H9 (cell line): ENCODE data around the gene PGBD5. TPM values are rescaled to one million over a fixed set of nuclear protein-coding genes. Genes with fewer than 3 reads are reported as not detected.

Experiments
- DNase-seq: peaks from one replicate; pipeline ENCODE4 v3.0.0-alpha.2; 2017
- H2AFZ ChIP-seq: one replicate; pipeline ENCODE4 v1.6.1; 2013; ENCODE audit warnings: mild to moderate bottlenecking, low read length, control low read depth, moderate library complexity
- H2AK5ac ChIP-seq: 2 replicates; pipeline ENCODE4 v1.6.1; 2013; ENCODE audit warnings: low read length, control low read depth, mixed read lengths; ENCODE audit not compliant: insufficient read length
- H2BK120ac ChIP-seq: one replicate; pipeline ENCODE4 v1.6.1; 2013; ENCODE audit warnings: low read depth, mild to moderate bottlenecking, low read length, control low read depth, inconsistent platforms; ENCODE audit not compliant: poor library complexity, severe bottlenecking
- H2BK12ac ChIP-seq: 2 replicates; pipeline ENCODE4 v1.6.1; 2013; ENCODE audit warnings: low read length, control low read depth, mixed read lengths, low read depth; ENCODE audit not compliant: insufficient read length
- H2BK15ac ChIP-seq: 2 replicates; pipeline ENCODE4 v1.6.1; 2013; ENCODE audit warnings: low read depth, low read length, control low read depth
- H2BK20ac ChIP-seq: one replicate; pipeline ENCODE4 v1.6.1; 2013; ENCODE audit warnings: low read depth, mild to moderate bottlenecking, low read length, control low read depth, inconsistent platforms; ENCODE audit not compliant: poor library complexity, severe bottlenecking
- H2BK5ac ChIP-seq: 2 replicates; pipeline ENCODE4 v1.6.1; 2013; ENCODE audit warnings: low read length, control low read depth, mixed read lengths; ENCODE audit not compliant: insufficient read length
- H3K14ac ChIP-seq: 2 replicates; pipeline ENCODE4 v1.6.1; 2013; ENCODE audit warnings: low read length, control low read depth; ENCODE audit not compliant: insufficient read depth
- H3K18ac ChIP-seq: 2 replicates; pipeline ENCODE4 v1.6.1; 2013; ENCODE audit warnings: low read depth, mild to moderate bottlenecking, mixed read lengths, low read length, control low read depth; ENCODE audit not compliant: insufficient read length
- H3K23ac ChIP-seq: 2 replicates; pipeline ENCODE4 v1.6.1; 2013; ENCODE audit warnings: low read length, control low read depth, mixed read lengths, low read depth; ENCODE audit not compliant: insufficient read length
- H3K23me2 ChIP-seq: 2 replicates; pipeline ENCODE4 v1.6.1; 2013; ENCODE audit warnings: low read depth, mild to moderate bottlenecking, mixed read lengths, low read length, control low read depth; ENCODE audit not compliant: insufficient read length, poor library complexity, severe bottlenecking
- H3K27ac ChIP-seq: 2 replicates; pipeline ENCODE4 v1.5.1; 2013; ENCODE audit warnings: low read length, control low read depth, mixed read lengths, low read depth; ENCODE audit not compliant: insufficient read length
- H3K27me3 ChIP-seq: 2 replicates; pipeline ENCODE4 v1.6.1; 2013; ENCODE audit warnings: low read length, control low read depth, inconsistent platforms; ENCODE audit not compliant: insufficient read depth
- H3K4ac ChIP-seq: 2 replicates; pipeline ENCODE4 v1.6.1; 2013; ENCODE audit warnings: low read depth, mild to moderate bottlenecking, control low read depth, inconsistent platforms, low read length, moderate library complexity
- H3K4me1 ChIP-seq: 2 replicates; pipeline ENCODE4 v1.6.1; 2013; ENCODE audit warnings: low read length, control low read depth, inconsistent platforms; ENCODE audit not compliant: insufficient read depth
- H3K4me2 ChIP-seq: 2 replicates; pipeline ENCODE4 v1.6.1; 2013; ENCODE audit warnings: low read length, control low read depth, mixed read lengths; ENCODE audit not compliant: insufficient read length, insufficient read depth
- H3K56ac ChIP-seq: 2 replicates; pipeline ENCODE4 v1.6.1; 2013; ENCODE audit warnings: low read depth, mild to moderate bottlenecking, mixed read lengths, low read length, control low read depth; ENCODE audit not compliant: insufficient read length
- H3K79me1 ChIP-seq: 2 replicates; pipeline ENCODE4 v1.6.1; 2013; ENCODE audit warnings: low read depth, mild to moderate bottlenecking, moderate library complexity, low read length, control low read depth, inconsistent platforms; ENCODE audit not compliant: insufficient read depth, poor library complexity, severe bottlenecking
- H3K79me2 ChIP-seq: 2 replicates; pipeline ENCODE4 v1.6.1; 2013; ENCODE audit warnings: low read length, control low read depth, inconsistent platforms; ENCODE audit not compliant: insufficient read depth
- H3K9ac ChIP-seq: 2 replicates; pipeline ENCODE4 v1.6.1; 2013; ENCODE audit warnings: low read length, control low read depth, mixed read lengths; ENCODE audit not compliant: insufficient read length; ENCODE audit errors: extremely low read depth
- H3K9me3 ChIP-seq: one replicate; pipeline ENCODE4 v1.6.1; 2013; ENCODE audit warnings: low read depth, low read length, inconsistent platforms; ENCODE audit not compliant: control insufficient read depth
- H3T11ph ChIP-seq: one replicate; pipeline ENCODE4 v1.6.1; 2013; ENCODE audit warnings: mild to moderate bottlenecking, low read length, control low read depth, inconsistent platforms
- H4K20me1 ChIP-seq: one replicate; pipeline ENCODE4 v1.6.1; 2013; ENCODE audit not compliant: control insufficient read depth, insufficient read length, insufficient read depth
- H4K5ac ChIP-seq: 2 replicates; pipeline ENCODE4 v1.6.1; 2013; ENCODE audit warnings: low read depth, mild to moderate bottlenecking, mixed read lengths, low read length, control low read depth; ENCODE audit not compliant: insufficient read length
- H4K8ac ChIP-seq: replicated peaks from 2 replicates; pipeline ENCODE4 v1.6.1; 2013; ENCODE audit warnings: low read length, control low read depth, mixed read lengths, low read depth; ENCODE audit not compliant: insufficient read length
- H4K91ac ChIP-seq: 2 replicates; pipeline ENCODE4 v1.6.1; 2013; ENCODE audit warnings: low read depth, mild to moderate bottlenecking, moderate library complexity, mixed read lengths, low read length, control low read depth; ENCODE audit not compliant: insufficient read length
- H3K27ac Mint-ChIP-seq, 3 experiments: 2 replicates in 2 of 3; 3 replicates in 1 of 3; pipeline ENCODE4 v1.8.0; 2020 to 2021; ENCODE audit warnings: mixed read lengths in 3 of 3, mild to moderate bottlenecking in 1 of 3, moderate library complexity in 1 of 3
- H3K27me3 Mint-ChIP-seq: 2 replicates; pipeline ENCODE4 v1.8.0; 2021; ENCODE audit warnings: low read depth, mild to moderate bottlenecking, moderate library complexity, mixed read lengths
- H3K36me3 Mint-ChIP-seq, 3 experiments: 2 replicates in 2 of 3; 3 replicates in 1 of 3; pipeline ENCODE4 v1.8.0; 2020 to 2021; ENCODE audit warnings: low read depth in 3 of 3, mixed read lengths in 3 of 3; ENCODE audit not compliant: insufficient read depth in 1 of 3
- H3K4me1 Mint-ChIP-seq, 2 experiments: 2 replicates each; pipeline ENCODE4 v1.8.0; 2020; ENCODE audit warnings: mixed read lengths in 2 of 2
- H3K4me3 Mint-ChIP-seq, 2 experiments: 2 replicates in 1 of 2; 3 replicates in 1 of 2; pipeline ENCODE4 v1.8.0; 2020 to 2021; ENCODE audit warnings: mild to moderate bottlenecking in 2 of 2, mixed read lengths in 2 of 2, moderate library complexity in 1 of 2
- H3K9me3 Mint-ChIP-seq, 2 experiments: 2 replicates in 1 of 2; 3 replicates in 1 of 2; pipeline ENCODE4 v1.8.0; 2020; ENCODE audit warnings: mild to moderate bottlenecking in 2 of 2, mixed read lengths in 2 of 2, moderate library complexity in 1 of 2
- CTCF ChIP-seq: fragments of 200-600 bp; sonication (generic); conservative IDR thresholded peaks from 3 replicates; pipeline ENCODE4 v1.8.0; 2021; ENCODE audit warnings: antibody characterized with exemption, mild to moderate bottlenecking
- WGBS: extraction: QIAGEN DNeasy Blood & Tissue Kit; methylation state at CpG from one replicate; pipeline ENCODE4 v1.1.7; 2013; ENCODE audit warnings: missing lambda C conversion rate, low lambda C conversion rate, mixed read lengths; ENCODE audit not compliant: insufficient read length; ENCODE audit errors: extremely low coverage; 5-methylcytosine and 5-hydroxymethylcytosine counted together
- total RNA-seq: library from RNA; stranded (reverse); gene quantifications from 2 replicates; pipeline ENCODE4 v1.2.1, GENCODE V29; 2021

The PGBD5 gene
- total RNA-seq, 1 experiment from 2014 or later = 19.1 TPM

- Histone ChIP-seq H3K56ac (no peak overlapping the region), H2BK15ac (no peak overlapping the region), H2AFZ (no peak overlapping the region), H3K27me3 (no peaks in the 10 kb centered on the region), H3K79me1 (no peaks in the 10 kb centered on the region), H3T11ph (no peak overlapping the region), H3K23me2 (no peaks in the 10 kb centered on the region), H3K23ac (no peak overlapping the region), H3K14ac (no peak overlapping the region), H4K5ac (no peak overlapping the region), H4K8ac (no peak overlapping the region), H3K4me2 (no peak overlapping the region), H3K4ac (no peak overlapping the region), H4K91ac (no peak overlapping the region), H3K4me1 (no peaks in the 10 kb centered on the region), H2AK5ac (no peak overlapping the region), H2BK5ac (no peak overlapping the region), H2BK12ac (no peak overlapping the region), H3K27ac (no peak overlapping the region), H2BK20ac (no peak overlapping the region), H2BK120ac (no peak overlapping the region), H3K18ac (no peak overlapping the region), H4K20me1 (no peaks in the 10 kb centered on the region), H3K79me2 (no peaks in the 10 kb centered on the region), H3K9ac (no peak overlapping the region), H3K9me3 (no peaks in the 10 kb centered on the region)
- Mint-ChIP-seq H3K4me1 (peaks cover 7 to 14% of the 10 kb centered on the region in 2 experiments), H3K9me3 (no peaks in the 10 kb centered on the region), H3K27me3 (no peaks in the 10 kb centered on the region), H3K27ac (no peak overlapping the region), H3K4me3 (no peak overlapping the region), H3K36me3 (peaks cover 3 to 11% (median 6%) of the 10 kb centered on the region in 3 experiments; a peak in 5 of 7 replicates)
- no peak for TF ChIP-seq CTCF
- DNase-seq = no peak
- WGBS = no CpG with 5 or more reads among the region's 12 CpGs
Measured at GRCh38 chr1:230371923-230372703, 54.0 kb downstream of the PGBD5 start.
